GM12878 (cell line): ENCODE measurements around the gene ESR1. TPM values are rescaled to one million over a fixed set of nuclear protein-coding genes. Genes with fewer than 3 reads are reported as not detected.

ENCODE experiments used
- ATAC-seq: fragments of 200-7000 bp; cut with Tn5 transposase; 3 replicates; pipeline ENCODE4 v1.9.1; 2020; ENCODE audit warnings: mild to moderate bottlenecking, moderate library complexity
- BruUV-seq: library from RNA; stranded (reverse); fragments of 400-500 nt; replicated peaks from 2 replicates; lab custom pipeline; 2021; lab: Mats Ljungman, UMichigan
- CTCF ChIA-PET: fragments of 300-600 bp; sonication (Branson Sonifier 250); formaldehyde crosslinking; extraction: SDS; loops from one replicate; lab custom pipeline; 2021; ENCODE audit warnings: inconsistent platforms; lab: Yijun Ruan, JAX
- POLR2A ChIA-PET: fragments of 350-600 bp; formaldehyde crosslinking; extraction: SDS; loops from one replicate; lab custom pipeline; 2021; ENCODE audit warnings: inconsistent platforms; lab: Charles Lee
- RAD21 ChIA-PET: fragments of 300-600 bp; sonication (Branson Sonifier 250); formaldehyde crosslinking; loops from one replicate; lab custom pipeline; 2023; ENCODE audit warnings: antibody characterized with exemption; ENCODE audit not compliant: unreplicated experiment; lab: Charles Lee
- SMC1A ChIA-PET: fragments of 300-600 bp; sonication (Branson Sonifier 250); formaldehyde crosslinking; loops from one replicate; lab custom pipeline; 2023; ENCODE audit not compliant: unreplicated experiment, uncharacterized antibody; lab: Charles Lee
- DNase-seq: peaks from one replicate; pipeline ENCODE4 v3.0.0-alpha.2; 2011; ENCODE audit warnings: low read depth, low spot score
- FAIRE-seq: peaks from 3 replicates; lab custom pipeline; 2011; peaks lifted over from hg19 to GRCh38; lab: Jason Lieb, UNC
- H2AFZ ChIP-seq: 2 replicates; pipeline ENCODE4 v1.6.0; 2011; ENCODE audit warnings: low read depth, low read length, control low read depth; ENCODE audit not compliant: control insufficient read depth
- H3K27ac ChIP-seq: 2 replicates; pipeline ENCODE4 v1.5.1; 2011; ENCODE audit warnings: control low read depth; ENCODE audit not compliant: control insufficient read depth, insufficient read depth
- H3K27me3 ChIP-seq, 2 experiments: replicated peaks in 1 of 2; 2 replicates each; pipeline versions ENCODE4 v1.6.0 to v1.6.1; 2011; ENCODE audit warnings: low read length in 1 of 2; ENCODE audit not compliant: control insufficient read depth in 2 of 2, insufficient read depth in 2 of 2
- H3K36me3 ChIP-seq, 2 experiments: 2 replicates each; pipeline ENCODE4 v1.5.1; 2011; ENCODE audit warnings: low read length in 1 of 2; ENCODE audit not compliant: control insufficient read depth in 2 of 2, insufficient read depth in 2 of 2
- H3K4me1 ChIP-seq: 2 replicates; pipeline ENCODE4 v1.6.1; 2011; ENCODE audit warnings: mild to moderate bottlenecking, low read length, moderate library complexity, mixed read lengths; ENCODE audit not compliant: control insufficient read depth, insufficient read depth
- H3K4me2 ChIP-seq: 2 replicates; pipeline ENCODE4 v1.6.0; 2011; ENCODE audit warnings: control low read depth; ENCODE audit not compliant: control insufficient read depth, insufficient read depth
- H3K4me3 ChIP-seq: fragments of 200-600 bp; sonication (generic); 2 replicates; pipeline ENCODE4 v1.5.1; 2016
- H3K79me2 ChIP-seq: 2 replicates; pipeline ENCODE4 v1.6.0; 2011; ENCODE audit warnings: low read length; ENCODE audit not compliant: control insufficient read depth, insufficient read depth
- H3K9ac ChIP-seq: 2 replicates; pipeline ENCODE4 v1.8.0; 2011; ENCODE audit warnings: low read length, control low read depth, mixed read lengths; ENCODE audit not compliant: control insufficient read depth, insufficient read depth
- H3K9me3 ChIP-seq: replicated peaks from 3 replicates; pipeline ENCODE4 v1.5.1; 2011; ENCODE audit warnings: mild to moderate bottlenecking, low read length; ENCODE audit not compliant: control insufficient read depth, insufficient read depth
- H4K20me1 ChIP-seq: 2 replicates; pipeline ENCODE4 v1.6.0; 2011; ENCODE audit not compliant: control insufficient read depth, insufficient read depth
- BCL3 ChIP-seq: IDR thresholded peaks from 2 replicates; pipeline ENCODE4 v1.6.1; 2011; ENCODE audit warnings: borderline replicate concordance, low read depth, mild to moderate bottlenecking, moderate library complexity, low read length; ENCODE audit not compliant: insufficient read depth, poor library complexity, severe bottlenecking
- CBX3 ChIP-seq: fragments of 200-600 bp; sonication (generic); IDR thresholded peaks from 2 replicates; pipeline ENCODE4 v1.6.1; 2016; ENCODE audit warnings: low read depth, borderline replicate concordance
- CUX1 ChIP-seq: IDR thresholded peaks from 2 replicates; pipeline ENCODE4 v1.6.1; 2012; ENCODE audit warnings: improper control_type of control experiment, low read depth, low read length; ENCODE audit not compliant: insufficient replicate concordance
- E4F1 ChIP-seq: fragments of 450-650 bp; IDR thresholded peaks from 2 replicates; pipeline ENCODE4 v1.6.1; 2018; ENCODE audit warnings: borderline replicate concordance, mild to moderate bottlenecking; ENCODE audit not compliant: partially characterized antibody
- HDGF ChIP-seq: fragments of 450-650 bp; IDR thresholded peaks from 2 replicates; pipeline ENCODE4 v1.6.1; 2016; ENCODE audit warnings: antibody characterized with exemption
- MLLT1 ChIP-seq: fragments of 450-650 bp; IDR thresholded peaks from 2 replicates; pipeline ENCODE4 v1.6.1; 2016; ENCODE audit warnings: mild to moderate bottlenecking
- MTA3 ChIP-seq: IDR thresholded peaks from 2 replicates; pipeline ENCODE4 v1.6.1; 2012; ENCODE audit warnings: low read length, inconsistent platforms, borderline replicate concordance
- MYC ChIP-seq: IDR thresholded peaks from 2 replicates; pipeline ENCODE4 v1.6.1; 2011; ENCODE audit warnings: mild to moderate bottlenecking, low read length, moderate library complexity, inconsistent platforms; ENCODE audit not compliant: insufficient read depth, insufficient replicate concordance, insufficient read length, severe bottlenecking
- POLR2AphosphoS2 ChIP-seq: IDR thresholded peaks from 2 replicates; pipeline ENCODE4 v1.6.1; 2011; ENCODE audit warnings: low read depth, mild to moderate bottlenecking, low read length, improper control_type of control experiment, moderate library complexity
- POU2F2 ChIP-seq: IDR thresholded peaks from 3 replicates; pipeline ENCODE4 v1.6.1; 2011; ENCODE audit warnings: low read depth, mild to moderate bottlenecking, low read length, borderline replicate concordance
- ZNF217 ChIP-seq: fragments of 450-650 bp; IDR thresholded peaks from 2 replicates; pipeline ENCODE4 v1.6.1; 2017; ENCODE audit warnings: antibody characterized with exemption, mild to moderate bottlenecking
- ZZZ3 ChIP-seq: IDR thresholded peaks from 2 replicates; pipeline ENCODE4 v1.6.1; 2011; ENCODE audit warnings: low read depth; ENCODE audit not compliant: control insufficient read depth, insufficient read length
- WGBS: methylation state at CpG from one replicate; pipeline ENCODE4 v1.1.6; 2016; ENCODE audit warnings: low lambda C conversion rate; ENCODE audit not compliant: insufficient replicate concordance, insufficient coverage; ENCODE audit errors: missing lambda C conversion rate; 5-methylcytosine and 5-hydroxymethylcytosine counted together
- in situ Hi-C: fragments of 300-500 bp; cut with MboI; formaldehyde crosslinking; loops from 9 replicates; pipeline ENCODE4 v1.14.3; 2018; ENCODE audit warnings: mixed read lengths
- intact Hi-C: fragments of 100-400 bp; cut with micrococcal nuclease; formaldehyde crosslinking; loops from one replicate; pipeline ENCODE4 v1.14.2; 2022; ENCODE audit not compliant: unreplicated experiment
- polyA plus RNA-seq, 11 experiments: library from polyadenylated mRNA; depleted of rRNA in 4 of 11; unstranded in 6 of 11; stranded (reverse) in 5 of 11; fragments of >200 nt; fragmentation: Nextera tagmentation in 4 of 11; fragmentation: Illumina TruSeq in 1 of 11; extraction: Ambion mirVana in 4 of 11; extraction: Trizol in 1 of 11; gene quantifications; 1 replicate in 1 of 11; 2 replicates in 10 of 11; pipeline versions ENCODE4 v1.2.1 to v1.2.3, GENCODE V29; 2011 to 2016; ENCODE audit warnings: inconsistent platforms in 2 of 11, missing spikeins in 2 of 11, low read depth in 1 of 11
- total RNA-seq, 4 experiments: library from RNA; depleted of rRNA in 3 of 4; stranded (reverse); fragments of >200 nt in 3 of 4; fragmentation: Illumina TruSeq in 1 of 4; extraction: Trizol in 1 of 4; gene quantifications; 2 replicates each; pipeline versions ENCODE4 v1.2.1 to v1.2.3, GENCODE V29; 2013 to 2021

Gene ESR1
- total and polyA plus RNA-seq, 10 of the 15 experiments (the other 5 are each of a cell fraction or from before 2014, with no cell fraction given): 0.03 to 0.51 (median 0.21) TPM; not detected in 4

GRCh38 chr6:151773382-151773781 is 34.1 kb upstream of the ESR1 start:
- Histone ChIP-seq H3K4me1 (no peaks in the 10 kb centered on the region), H3K27me3 (no peaks in the 10 kb centered on the region), H3K36me3 (no peaks in the 10 kb centered on the region), H2AFZ (no peak overlapping the region), H3K27ac (no peak overlapping the region), H3K79me2 (no peaks in the 10 kb centered on the region), H4K20me1 (no peaks in the 10 kb centered on the region), H3K4me3 (no peak overlapping the region), H3K9ac (no peak overlapping the region), H3K9me3 (no peaks in the 10 kb centered on the region), H3K4me2 (no peak overlapping the region)
- BruUV-seq: no TSS peak
- ChIA-PET CTCF (interaction anchor here (1.2 to 1.9 kb wide), 2 partner anchors 9 to 83 kb away, joined by 3 to 8 read pairs; no protein-coding TSS in a partner anchor), RAD21 (no interaction called here), SMC1A (interaction anchor here (1.1 to 1.8 kb wide), 2 partner anchors 8 to 565 kb away, joined by 4 to 5 read pairs; no protein-coding TSS in a partner anchor), POLR2A (no interaction called here)
- DNase-seq (no peak), FAIRE-seq (no peak), ATAC-seq (no peak)
- in situ Hi-C loops: no loop called here
- WGBS: 70% methylated on average over 3 of the region's 3 CpGs
- intact Hi-C loops: no loop called here
- TF ChIP-seq BCL3 (no peak), MTA3 (no peak), ZNF217 (no peak), POLR2AphosphoS2 (no peak), E4F1 (no peak), HDGF (no peak), POU2F2 (no peak), ZZZ3 (no peak), MYC (no peak), CUX1 (no peak), MLLT1 (no peak), CBX3 (no peak)
